A549 (cell line): ENCODE data around the gene RCE1. TPM values are rescaled to one million over a fixed set of nuclear protein-coding genes. Genes with fewer than 3 reads are reported as not detected.

ENCODE experiments used
- ATAC-seq, 2 experiments: fragments of 200-7000 bp in 1 of 2; fragments of >200 bp in 1 of 2; cut with Nextera tagmentation in 1 of 2; cut with Tn5 transposase in 1 of 2; 3 replicates each; pipeline versions ENCODE4 v1.8.0 to v1.9.1; 2018 to 2020; ENCODE audit warnings: mild to moderate bottlenecking in 1 of 2, moderate library complexity in 1 of 2
- CTCF ChIA-PET: fragments of 300-600 bp; sonication (Branson Sonifier 250); formaldehyde crosslinking; extraction: SDS; loops from one replicate; lab custom pipeline; 2021; ENCODE audit warnings: antibody characterized with exemption, inconsistent platforms; lab: Yijun Ruan, JAX
- POLR2A ChIA-PET: fragments of 350-600 bp; formaldehyde crosslinking; extraction: SDS; loops from one replicate; lab custom pipeline; 2021; ENCODE audit warnings: antibody characterized with exemption, inconsistent platforms; lab: Yijun Ruan, JAX
- DNase-seq, 2 experiments: peaks; one replicate each; pipeline versions ENCODE4 v3.0.0 to v3.0.0-alpha.2; 2011 to 2016; ENCODE audit warnings: low read depth in 1 of 2, low spot score in 1 of 2
- FAIRE-seq: peaks from 2 replicates; lab custom pipeline; 2011; peaks lifted over from hg19 to GRCh38; lab: Jason Lieb, UNC
- H3K27ac ChIP-seq, 2 experiments: fragments of >200 bp; sonication (Bioruptor Twin); formaldehyde crosslinking; 3 replicates each; pipeline ENCODE4 v1.5.1; 2016 to 2017
- H3K4me1 ChIP-seq: fragments of >200 bp; sonication (Bioruptor Twin); formaldehyde crosslinking; 3 replicates; pipeline ENCODE4 v1.6.1; 2016
- H3K4me2 ChIP-seq: fragments of >200 bp; sonication (Bioruptor Twin); formaldehyde crosslinking; 3 replicates; pipeline ENCODE4 v1.6.1; 2016
- H3K4me3 ChIP-seq: fragments of >200 bp; sonication (Bioruptor Twin); formaldehyde crosslinking; 3 replicates; pipeline ENCODE4 v1.5.1; 2016
- H3K9me3 ChIP-seq: fragments of >200 bp; sonication (Bioruptor Twin); formaldehyde crosslinking; 3 replicates; pipeline ENCODE4 v1.6.1; 2016
- CBX2 ChIP-seq: fragments of 200-600 bp; sonication (generic); IDR thresholded peaks from 2 replicates; pipeline ENCODE4 v1.6.1; 2016; ENCODE audit warnings: low read depth, mild to moderate bottlenecking, borderline replicate concordance
- CBX8 ChIP-seq: fragments of 200-600 bp; sonication (generic); IDR thresholded peaks from 2 replicates; pipeline ENCODE4 v1.6.1; 2016
- CHD2 ChIP-seq: fragments of 150-350 bp; IDR thresholded peaks from 2 replicates; pipeline ENCODE4 v1.6.1; 2014; ENCODE audit warnings: low read length; ENCODE audit not compliant: partially characterized antibody
- FOSL2 ChIP-seq, 2 experiments: fragments of 450-650 bp in 1 of 2; fragments of >200 bp in 1 of 2; sonication (Bioruptor Twin) in 1 of 2; formaldehyde crosslinking; IDR thresholded peaks; 2 replicates each; pipeline versions ENCODE4 v1.5.0 to v1.6.1; 2016 to 2020; ENCODE audit warnings: mild to moderate bottlenecking in 1 of 2, moderate library complexity in 1 of 2
- HDAC2 ChIP-seq: fragments of 200-600 bp; sonication (generic); IDR thresholded peaks from 2 replicates; pipeline ENCODE4 v1.6.1; 2016
- HEYL ChIP-seq: fragments of 250-450 bp; sonication (Bioruptor Pico); IDR thresholded peaks from 2 replicates; pipeline ENCODE4 v1.8.0; 2021; ENCODE audit warnings: mild to moderate bottlenecking, moderate library complexity
- HOXA7 ChIP-seq: fragments of 250-450 bp; sonication (Bioruptor Pico); IDR thresholded peaks from 2 replicates; pipeline ENCODE4 v1.5.0; 2020; ENCODE audit warnings: mild to moderate bottlenecking, moderate library complexity
- HOXB13 ChIP-seq: fragments of 250-450 bp; sonication (Bioruptor Pico); IDR thresholded peaks from 2 replicates; pipeline ENCODE4 v1.5.0; 2020; ENCODE audit warnings: low read depth, mild to moderate bottlenecking, moderate library complexity
- JUN ChIP-seq, 2 experiments: fragments of >200 bp; sonication (Bioruptor Twin); formaldehyde crosslinking; IDR thresholded peaks; 2 replicates in 1 of 2; 3 replicates in 1 of 2; pipeline ENCODE4 v1.6.1; 2016 to 2017
- KDM1A ChIP-seq: fragments of 200-600 bp; sonication (generic); IDR thresholded peaks from 2 replicates; pipeline ENCODE4 v1.6.1; 2016; ENCODE audit warnings: low read depth, mild to moderate bottlenecking
- KDM5A ChIP-seq: fragments of 200-600 bp; sonication (generic); IDR thresholded peaks from 2 replicates; pipeline ENCODE4 v1.6.1; 2016; ENCODE audit warnings: antibody characterized with exemption, mild to moderate bottlenecking
- MYC ChIP-seq: IDR thresholded peaks from 2 replicates; pipeline ENCODE4 v1.6.1; 2012; ENCODE audit warnings: mild to moderate bottlenecking, inconsistent platforms, low read length, improper control_type of control experiment, borderline replicate concordance
- NFE2L2 ChIP-seq: fragments of 150-350 bp; conservative IDR thresholded peaks from 2 replicates; pipeline ENCODE4 v1.6.1; 2014; ENCODE audit warnings: low read length
- NPAS2 ChIP-seq: fragments of 250-450 bp; sonication (Bioruptor Pico); IDR thresholded peaks from 2 replicates; pipeline ENCODE4 v1.8.0; 2022; ENCODE audit warnings: mild to moderate bottlenecking, moderate library complexity, borderline replicate concordance
- NR3C1 ChIP-seq: fragments of >200 bp; sonication (Bioruptor Twin); formaldehyde crosslinking; IDR thresholded peaks from 3 replicates; pipeline ENCODE4 v1.6.1; 2017
- PHF8 ChIP-seq: fragments of 200-600 bp; sonication (generic); IDR thresholded peaks from 2 replicates; pipeline ENCODE4 v1.6.1; 2016; ENCODE audit warnings: low read depth, mild to moderate bottlenecking, antibody characterized with exemption, moderate library complexity, borderline replicate concordance
- POLR2AphosphoS2 ChIP-seq: conservative IDR thresholded peaks from 2 replicates; pipeline ENCODE4 v1.6.1; 2012; ENCODE audit warnings: low read length, improper control_type of control experiment, inconsistent platforms
- RAD21 ChIP-seq, 2 experiments: fragments of >200 bp in 1 of 2; sonication (Bioruptor Twin) in 1 of 2; formaldehyde crosslinking in 1 of 2; IDR thresholded peaks in 1 of 2; conservative IDR thresholded peaks in 1 of 2; 2 replicates in 1 of 2; 3 replicates in 1 of 2; pipeline ENCODE4 v1.6.1; 2012 to 2018; ENCODE audit warnings: inconsistent platforms in 1 of 2
- RARB ChIP-seq: fragments of 250-450 bp; sonication (Bioruptor Pico); IDR thresholded peaks from 2 replicates; pipeline ENCODE4 v1.8.0; 2021; ENCODE audit warnings: mild to moderate bottlenecking, moderate library complexity
- RCOR1 ChIP-seq: fragments of 150-350 bp; IDR thresholded peaks from 2 replicates; pipeline ENCODE4 v1.6.1; 2014; ENCODE audit warnings: antibody characterized with exemption, low read length, low read depth
- TP53 ChIP-seq: fragments of 250-450 bp; sonication (Bioruptor Pico); IDR thresholded peaks from 2 replicates; pipeline ENCODE4 v1.5.0; 2021; ENCODE audit warnings: mild to moderate bottlenecking, moderate library complexity
- WGBS: methylation state at CpG from one replicate; pipeline ENCODE4 v1.1.6; 2017; ENCODE audit errors: missing lambda C conversion rate; 5-methylcytosine and 5-hydroxymethylcytosine counted together
- polyA plus RNA-seq, 4 experiments: library from polyadenylated mRNA; depleted of rRNA in 3 of 4; stranded (reverse); fragments of >200 nt; fragmentation: RNase III in 1 of 4; extraction: RNeasy Plus Mini Kit Qiagen cat#74134 plus additional on column Dnase treatment in 1 of 4; gene quantifications; 2 replicates in 3 of 4; 3 replicates in 1 of 4; pipeline ENCODE4 v1.2.3, GENCODE V29; 2011 to 2017
- TF ChIP-seq, protein P1 (sequence below): fragments of 250-450 bp; sonication (Bioruptor Pico); IDR thresholded peaks from 2 replicates; pipeline ENCODE4 v1.5.0; 2020; ENCODE audit warnings: low read depth, mild to moderate bottlenecking, moderate library complexity
- TF ChIP-seq, protein P2 (sequence below): IDR thresholded peaks from 2 replicates; pipeline ENCODE4 v1.6.1; 2012; ENCODE audit warnings: low read depth, borderline replicate concordance
- TF ChIP-seq, protein P3 (sequence below): fragments of 450-650 bp; IDR thresholded peaks from 2 replicates; pipeline ENCODE4 v1.6.1; 2014; ENCODE audit warnings: antibody characterized with exemption
- TF ChIP-seq, protein P4 (sequence below): fragments of >200 bp; sonication (Bioruptor Twin); formaldehyde crosslinking; IDR thresholded peaks from 2 replicates; pipeline ENCODE4 v1.6.1; 2016

RCE1 gene
- polyA plus RNA-seq, 2 of the 4 experiments (the other 2 are of a cell fraction), result 20.3 to 23.3 TPM

DNA sequence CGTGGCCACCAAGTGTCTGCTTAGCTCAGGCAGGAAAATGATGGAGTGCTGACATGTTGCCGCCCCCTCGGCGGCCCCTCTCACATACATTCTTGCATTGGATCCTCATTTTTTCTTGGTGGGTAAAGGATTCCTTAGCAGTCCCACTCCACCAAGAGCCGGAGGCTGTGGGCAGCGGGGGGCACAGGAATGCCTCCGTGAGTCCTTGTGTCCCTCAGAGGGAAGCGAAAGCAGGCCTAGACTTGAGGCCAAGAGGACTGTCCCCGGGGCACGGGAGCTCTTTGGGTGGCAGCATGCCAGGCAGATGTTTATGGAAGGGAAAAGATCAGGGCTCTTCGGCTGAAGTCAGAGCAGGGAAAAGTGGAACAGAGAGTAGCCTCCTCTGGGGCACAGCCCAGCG is 35.2 kb downstream of the RCE1 start:
- ATAC-seq, result no peak
- TF ChIP-seq, protein P1, sequence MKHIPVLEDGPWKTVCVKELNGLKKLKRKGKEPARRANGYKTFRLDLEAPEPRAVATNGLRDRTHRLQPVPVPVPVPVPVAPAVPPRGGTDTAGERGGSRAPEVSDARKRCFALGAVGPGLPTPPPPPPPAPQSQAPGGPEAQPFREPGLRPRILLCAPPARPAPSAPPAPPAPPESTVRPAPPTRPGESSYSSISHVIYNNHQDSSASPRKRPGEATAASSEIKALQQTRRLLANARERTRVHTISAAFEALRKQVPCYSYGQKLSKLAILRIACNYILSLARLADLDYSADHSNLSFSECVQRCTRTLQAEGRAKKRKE (CRISPR knock-in tag), result no peak
- TF ChIP-seq JUN (IDR thresholded peaks at IDR 0.05), result no peak
- no peak for TF ChIP-seq HEYL (CRISPR knock-in tag)
- no peak for TF ChIP-seq NFE2L2
- no peak for TF ChIP-seq KDM5A
- TF ChIP-seq CHD2, result no peak
- no peak for TF ChIP-seq NPAS2 (CRISPR knock-in tag)
- no peak for TF ChIP-seq NR3C1
- no peak for TF ChIP-seq HOXA7 (CRISPR knock-in tag)
- no peak for TF ChIP-seq CBX8
- no peak for TF ChIP-seq MYC
- TF ChIP-seq, all 56 proteins: peak for 0
- Histone ChIP-seq H3K4me2 (peak overlapping the region; percentile 56), H3K27ac (peak overlapping the region; percentile 53 to 95), H3K9me3 (no peaks in the 10 kb centered on the region), H3K4me3 (no peak overlapping the region), H3K4me1 (peaks cover 73% of the 10 kb centered on the region)
- 74% methylated on average over 12 of the region's 12 CpGs for WGBS
- POLR2A ChIA-PET, result no interaction called here
- no peak for DNase-seq
- CTCF ChIA-PET, result interaction anchor here (0.6 to 13.1 kb wide), 11 partner anchors 10 to 461 kb away, joined by 3 to 135 read pairs (median 3); partner anchors contain the start of genes C11orf86 and SYT12
- no peak for FAIRE-seq

DNA sequence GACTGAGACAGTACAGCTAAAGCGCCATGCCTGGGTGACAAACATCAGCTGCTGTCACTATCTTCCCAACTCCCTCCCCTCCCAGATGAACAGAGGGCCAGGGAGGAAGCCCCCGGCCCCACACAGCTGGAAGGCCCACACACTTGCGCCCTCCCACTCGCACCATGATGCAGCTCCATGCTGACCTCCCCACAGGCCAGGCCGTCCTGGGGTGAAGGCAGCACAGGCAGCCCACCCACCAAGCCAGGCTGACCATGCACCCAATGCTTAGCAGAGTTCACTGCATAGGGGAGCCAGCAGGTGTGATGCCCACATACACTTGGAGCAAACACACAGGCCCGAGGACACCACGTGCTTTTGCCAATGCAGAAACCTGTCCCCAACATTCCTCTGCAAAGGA is 35.8 kb downstream of the RCE1 start:
- Histone ChIP-seq H3K9me3 (no peaks in the 10 kb centered on the region), H3K27ac (peak overlapping the region; percentile 53 to 95; a peak in 4 of 6 replicates), H3K4me1 (peaks cover 78% of the 10 kb centered on the region), H3K4me3 (no peak overlapping the region), H3K4me2 (peak overlapping the region; percentile 56; the same call in 2 of the 3 replicates)
- ChIA-PET POLR2A (no interaction called here), CTCF (interaction anchor here (0.6 to 13.1 kb wide), 9 partner anchors 10 to 184 kb away, joined by 3 to 135 read pairs (median 5); partner anchors contain the start of genes C11orf86 and SYT12)
- no peak for ATAC-seq
- TF ChIP-seq HOXB13 (CRISPR knock-in tag) (no peak), HDAC2 (no peak), CBX2 (no peak), POLR2AphosphoS2 (no peak)
- TF ChIP-seq, protein P2, sequence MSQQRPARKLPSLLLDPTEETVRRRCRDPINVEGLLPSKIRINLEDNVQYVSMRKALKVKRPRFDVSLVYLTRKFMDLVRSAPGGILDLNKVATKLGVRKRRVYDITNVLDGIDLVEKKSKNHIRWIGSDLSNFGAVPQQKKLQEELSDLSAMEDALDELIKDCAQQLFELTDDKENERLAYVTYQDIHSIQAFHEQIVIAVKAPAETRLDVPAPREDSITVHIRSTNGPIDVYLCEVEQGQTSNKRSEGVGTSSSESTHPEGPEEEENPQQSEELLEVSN, result no peak
- no peak for DNase-seq
- FAIRE-seq, result no peak
- WGBS, result 82% methylated on average over 6 of the region's 7 CpGs

DNA sequence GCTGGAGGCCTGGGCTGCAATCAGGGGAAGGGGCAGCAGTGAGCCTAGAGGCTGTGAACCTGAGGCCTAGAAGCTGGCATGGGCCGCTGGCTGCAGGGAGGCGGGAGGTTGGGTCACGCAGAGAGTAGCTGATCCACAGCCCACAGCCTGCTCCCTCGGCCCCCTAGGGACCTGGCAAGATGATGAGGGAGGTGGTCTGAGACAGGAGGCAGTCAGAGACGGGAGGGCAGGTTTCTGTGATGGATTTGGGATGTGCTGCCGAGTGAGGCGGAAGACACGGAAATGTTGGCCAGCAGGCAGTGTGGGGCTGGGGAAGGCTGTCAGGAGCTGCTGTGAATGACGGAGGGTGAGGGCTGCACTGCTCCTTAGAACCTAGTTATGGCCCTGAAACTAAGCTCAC is 36.3 kb downstream of the RCE1 start:
- 95% methylated on average over 9 of the region's 9 CpGs for WGBS
- H3K4me3 ChIP-seq, result no peak overlapping the region
- no peak for ATAC-seq
- CTCF ChIA-PET, result interaction anchor here (0.6 to 13.1 kb wide), 10 partner anchors 11 to 184 kb away, joined by 3 to 135 read pairs (median 4); partner anchors contain the start of genes C11orf86 and SYT12
- TF ChIP-seq, protein P2, result no peak
- TF ChIP-seq RCOR1 (no peak), KDM1A (no peak), PHF8 (no peak), RAD21 (conservative IDR thresholded peaks at IDR 0.05 in 1 of 2, IDR thresholded peaks at IDR 0.05 in 1 of 2) (no peak), RARB (CRISPR knock-in tag) (no peak), HOXA7 (CRISPR knock-in tag) (no peak), FOSL2 (IDR thresholded peaks at IDR 0.05) (no peak), FOSL2 (CRISPR knock-in tag; IDR thresholded peaks at IDR 0.05) (no peak), HOXB13 (CRISPR knock-in tag) (no peak), HEYL (CRISPR knock-in tag) (no peak), TP53 (no peak)
- TF ChIP-seq, protein P3, sequence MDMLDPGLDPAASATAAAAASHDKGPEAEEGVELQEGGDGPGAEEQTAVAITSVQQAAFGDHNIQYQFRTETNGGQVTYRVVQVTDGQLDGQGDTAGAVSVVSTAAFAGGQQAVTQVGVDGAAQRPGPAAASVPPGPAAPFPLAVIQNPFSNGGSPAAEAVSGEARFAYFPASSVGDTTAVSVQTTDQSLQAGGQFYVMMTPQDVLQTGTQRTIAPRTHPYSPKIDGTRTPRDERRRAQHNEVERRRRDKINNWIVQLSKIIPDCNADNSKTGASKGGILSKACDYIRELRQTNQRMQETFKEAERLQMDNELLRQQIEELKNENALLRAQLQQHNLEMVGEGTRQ, result no peak
- TF ChIP-seq, protein P4, sequence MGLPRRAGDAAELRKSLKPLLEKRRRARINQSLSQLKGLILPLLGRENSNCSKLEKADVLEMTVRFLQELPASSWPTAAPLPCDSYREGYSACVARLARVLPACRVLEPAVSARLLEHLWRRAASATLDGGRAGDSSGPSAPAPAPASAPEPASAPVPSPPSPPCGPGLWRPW, result no peak
- TF ChIP-seq, protein P1 (CRISPR knock-in tag), result no peak
- TF ChIP-seq, all 56 proteins: peak for 0
- FAIRE-seq (no peak), DNase-seq (no peak)
- Histone ChIP-seq H3K27ac (peak overlapping the region in 1 of 2 experiments; percentile 95; a peak in 3 of 6 replicates), H3K4me1 (peaks cover 82% of the 10 kb centered on the region), H3K9me3 (no peaks in the 10 kb centered on the region), H3K4me2 (no peak overlapping the region)
- POLR2A ChIA-PET, result no interaction called here
